HG02943 (cell line): ENCODE results near the gene NEMF.
"Not testable (repeated sequence)": the region's sequence is repeated elsewhere in the genome, so short reads cannot be mapped to it uniquely, and the experiment has no call there.

Experiments used
- ATAC-seq: cut with Tn5 transposase; IDR thresholded peaks from one replicate; pipeline ENCODE4 v1.9.1; 2021; ENCODE audit warnings: mild to moderate bottlenecking, low read depth, moderate library complexity; ENCODE audit not compliant: unreplicated experiment

The NEMF gene, protein sequence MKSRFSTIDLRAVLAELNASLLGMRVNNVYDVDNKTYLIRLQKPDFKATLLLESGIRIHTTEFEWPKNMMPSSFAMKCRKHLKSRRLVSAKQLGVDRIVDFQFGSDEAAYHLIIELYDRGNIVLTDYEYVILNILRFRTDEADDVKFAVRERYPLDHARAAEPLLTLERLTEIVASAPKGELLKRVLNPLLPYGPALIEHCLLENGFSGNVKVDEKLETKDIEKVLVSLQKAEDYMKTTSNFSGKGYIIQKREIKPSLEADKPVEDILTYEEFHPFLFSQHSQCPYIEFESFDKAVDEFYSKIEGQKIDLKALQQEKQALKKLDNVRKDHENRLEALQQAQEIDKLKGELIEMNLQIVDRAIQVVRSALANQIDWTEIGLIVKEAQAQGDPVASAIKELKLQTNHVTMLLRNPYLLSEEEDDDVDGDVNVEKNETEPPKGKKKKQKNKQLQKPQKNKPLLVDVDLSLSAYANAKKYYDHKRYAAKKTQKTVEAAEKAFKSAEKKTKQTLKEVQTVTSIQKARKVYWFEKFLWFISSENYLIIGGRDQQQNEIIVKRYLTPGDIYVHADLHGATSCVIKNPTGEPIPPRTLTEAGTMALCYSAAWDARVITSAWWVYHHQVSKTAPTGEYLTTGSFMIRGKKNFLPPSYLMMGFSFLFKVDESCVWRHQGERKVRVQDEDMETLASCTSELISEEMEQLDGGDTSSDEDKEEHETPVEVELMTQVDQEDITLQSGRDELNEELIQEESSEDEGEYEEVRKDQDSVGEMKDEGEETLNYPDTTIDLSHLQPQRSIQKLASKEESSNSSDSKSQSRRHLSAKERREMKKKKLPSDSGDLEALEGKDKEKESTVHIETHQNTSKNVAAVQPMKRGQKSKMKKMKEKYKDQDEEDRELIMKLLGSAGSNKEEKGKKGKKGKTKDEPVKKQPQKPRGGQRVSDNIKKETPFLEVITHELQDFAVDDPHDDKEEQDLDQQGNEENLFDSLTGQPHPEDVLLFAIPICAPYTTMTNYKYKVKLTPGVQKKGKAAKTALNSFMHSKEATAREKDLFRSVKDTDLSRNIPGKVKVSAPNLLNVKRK

DNA sequence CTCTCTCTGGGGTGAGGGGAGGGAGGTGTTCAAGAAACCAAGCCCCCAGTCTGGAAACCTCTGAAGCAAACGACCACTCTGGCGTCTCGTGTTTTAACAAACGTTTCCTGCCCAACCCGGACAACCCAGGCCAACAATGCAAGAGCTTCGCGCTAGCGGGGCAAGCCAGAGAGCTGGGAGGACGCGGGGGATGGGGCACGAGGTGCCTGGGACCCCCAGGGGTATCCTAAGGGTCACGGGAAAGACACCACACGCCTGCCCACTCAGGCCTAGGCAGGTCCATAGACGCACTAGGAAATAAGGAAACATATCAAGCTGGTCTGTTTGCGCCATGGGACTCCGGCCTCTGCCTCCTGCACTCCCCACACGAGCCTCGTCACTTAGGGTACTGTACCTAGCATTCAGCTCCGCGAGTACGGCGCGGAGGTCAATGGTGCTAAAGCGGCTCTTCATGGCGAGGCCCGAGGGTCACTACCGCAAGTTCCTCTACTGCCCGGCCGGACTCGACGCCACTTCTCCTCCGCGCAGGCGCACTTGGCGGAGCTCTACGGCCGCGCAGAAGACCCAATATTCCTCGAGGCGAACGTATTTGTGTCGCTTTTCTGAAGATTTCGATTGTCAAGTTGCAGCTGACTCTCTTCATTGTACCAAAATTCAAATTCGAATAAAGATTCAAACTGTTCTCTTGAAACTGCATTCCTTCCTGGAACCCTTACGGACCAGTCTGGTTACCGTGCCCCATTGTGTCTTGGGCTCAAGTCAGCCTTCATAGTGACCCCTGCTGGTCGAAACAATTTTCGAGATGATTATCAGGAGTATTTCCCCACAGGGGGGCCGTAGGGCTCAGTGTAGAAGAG is at the start of gene NEMF:
NEMF (minus strand) TSS at position 488 of the 857 bp plus-strand sequence; CDS start at position 453, 35 bp downstream.
- ATAC-seq, result peak; percentile 82

DNA sequence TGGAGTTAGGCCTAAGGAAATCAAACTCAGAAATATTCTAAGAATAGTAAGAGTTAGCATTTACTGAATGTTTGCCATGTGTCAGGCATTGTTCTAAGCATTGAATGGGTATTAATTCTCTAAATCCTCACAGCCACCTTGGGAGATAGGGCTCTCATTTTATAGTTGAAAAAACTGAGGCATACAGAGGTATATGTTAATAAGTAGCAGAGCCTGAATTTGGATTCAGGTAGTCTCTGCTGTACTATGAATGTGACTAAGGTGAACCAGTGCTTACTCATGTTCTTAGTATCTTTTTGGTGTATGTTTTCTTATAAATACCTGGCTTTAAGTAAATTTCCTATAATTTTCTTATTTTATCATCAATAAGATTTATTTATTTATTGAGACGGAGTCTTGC is 48.4 kb upstream of the NEMF start:
- ATAC-seq, result no peak

DNA sequence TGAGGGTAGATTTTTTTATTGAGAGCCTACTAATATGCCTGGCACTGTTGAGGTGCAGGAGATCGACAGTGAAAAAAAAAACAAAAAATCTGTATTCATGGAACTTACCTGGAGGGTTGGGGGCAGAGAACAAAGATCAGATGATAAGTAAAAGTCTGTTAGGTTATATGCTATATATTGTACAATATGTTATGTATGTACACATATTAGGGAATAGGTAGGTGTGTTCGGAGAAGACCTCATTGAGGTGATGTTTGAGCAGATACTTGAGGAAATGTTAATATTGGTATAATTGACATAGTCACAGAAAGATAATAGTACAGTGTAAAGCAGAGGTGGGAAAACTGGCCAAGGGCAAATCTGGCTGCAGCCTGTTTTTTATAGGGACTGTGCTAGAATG is 45.9 kb upstream of the NEMF start:
- no peak for ATAC-seq

DNA sequence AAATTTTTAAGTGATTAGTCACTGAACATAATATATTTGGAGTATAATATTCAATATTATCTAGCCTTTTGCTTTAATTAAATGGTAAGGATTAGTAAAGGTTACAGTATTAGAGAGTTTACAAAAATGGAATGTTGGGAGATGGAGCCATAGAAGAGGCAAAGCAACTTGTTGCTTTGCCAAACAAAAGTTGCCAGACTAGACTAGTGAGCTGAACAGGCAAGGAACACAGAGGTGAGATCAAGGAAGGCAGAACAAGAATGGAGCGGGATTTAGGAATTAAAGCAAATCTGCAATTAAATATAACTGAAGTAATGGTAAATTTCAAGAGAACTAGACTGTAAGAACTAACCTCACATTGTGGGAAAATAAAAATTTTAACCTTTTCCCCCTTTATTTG is 45.4 kb upstream of the NEMF start:
- ATAC-seq, result no peak

DNA sequence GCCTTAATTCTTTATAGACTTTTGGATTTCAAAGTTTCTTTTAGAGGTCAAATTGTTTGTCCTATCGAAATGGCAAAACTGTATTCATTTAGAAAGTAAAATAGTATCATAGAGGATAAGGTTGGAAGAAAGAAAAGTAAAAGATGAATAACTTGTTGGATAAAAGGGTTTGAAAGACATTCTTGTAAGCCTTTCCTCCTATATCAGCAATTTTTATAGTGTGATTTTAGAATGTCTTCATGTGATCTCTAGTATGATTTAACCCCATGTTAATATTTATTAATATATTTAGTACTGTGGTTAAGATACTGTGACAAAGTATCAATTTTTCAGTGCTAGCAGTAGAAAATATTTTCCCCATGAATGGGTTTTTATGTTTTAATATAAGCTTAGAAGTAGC is 44.8 kb upstream of the NEMF start:
- ATAC-seq, result no peak

DNA sequence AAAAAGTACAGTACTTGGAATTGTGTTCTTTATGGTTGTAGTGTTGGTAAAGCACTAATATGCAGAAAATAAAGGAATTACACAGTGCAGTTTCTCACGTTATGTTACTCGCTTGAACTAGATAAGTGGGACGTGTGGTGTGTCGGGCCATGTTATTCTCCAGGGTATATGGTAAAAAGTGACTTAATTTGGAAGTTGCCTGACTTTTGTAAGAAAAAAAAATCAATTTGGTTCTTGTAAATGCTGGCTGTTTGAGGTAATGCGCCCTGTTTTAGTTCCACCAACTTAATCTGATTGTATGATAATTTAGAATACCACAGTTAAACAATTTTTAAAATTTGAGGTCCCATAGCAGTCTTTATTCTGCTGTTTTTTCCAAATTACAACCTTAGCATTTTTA is 44.4 kb upstream of the NEMF start:
- ATAC-seq, result no peak

DNA sequence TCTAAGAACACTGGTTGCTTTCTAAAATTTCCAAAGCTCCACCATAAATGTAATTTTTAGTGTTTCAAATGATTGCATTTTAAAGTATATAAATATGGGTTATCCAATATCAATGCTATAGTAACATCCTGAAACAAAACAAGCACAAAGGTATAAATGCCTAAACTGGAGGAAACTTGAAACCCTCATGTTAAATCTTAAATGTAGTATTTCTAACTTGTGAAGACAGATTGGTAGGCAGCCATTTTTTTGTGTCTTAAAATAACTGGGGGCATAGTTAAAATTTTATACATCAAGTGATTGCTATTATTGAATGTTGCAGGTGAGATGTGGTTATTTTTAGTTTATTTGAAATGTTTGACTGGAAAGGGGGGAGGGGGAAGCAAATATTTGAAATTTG is 43.7 kb upstream of the NEMF start:
- ATAC-seq, result not testable (repeated sequence)

DNA sequence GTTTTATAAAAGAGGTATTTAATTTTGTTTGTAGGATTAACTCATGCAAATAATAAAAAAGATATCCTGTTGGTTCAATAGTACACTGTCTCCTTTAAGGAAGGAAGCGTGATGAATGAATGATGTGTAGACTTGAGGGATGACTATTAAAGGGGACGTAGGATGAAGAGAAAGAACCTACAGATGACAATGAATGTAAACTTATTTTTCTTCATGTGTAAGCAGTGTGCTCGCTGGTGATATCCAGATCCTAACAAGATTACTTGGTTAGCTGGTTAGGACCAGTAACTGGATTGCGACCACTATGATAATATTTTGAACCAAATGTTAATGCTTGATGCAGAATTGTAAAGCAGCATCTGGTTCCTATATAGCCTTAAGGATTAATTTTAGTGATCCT is 42.9 kb upstream of the NEMF start:
- no peak for ATAC-seq

DNA sequence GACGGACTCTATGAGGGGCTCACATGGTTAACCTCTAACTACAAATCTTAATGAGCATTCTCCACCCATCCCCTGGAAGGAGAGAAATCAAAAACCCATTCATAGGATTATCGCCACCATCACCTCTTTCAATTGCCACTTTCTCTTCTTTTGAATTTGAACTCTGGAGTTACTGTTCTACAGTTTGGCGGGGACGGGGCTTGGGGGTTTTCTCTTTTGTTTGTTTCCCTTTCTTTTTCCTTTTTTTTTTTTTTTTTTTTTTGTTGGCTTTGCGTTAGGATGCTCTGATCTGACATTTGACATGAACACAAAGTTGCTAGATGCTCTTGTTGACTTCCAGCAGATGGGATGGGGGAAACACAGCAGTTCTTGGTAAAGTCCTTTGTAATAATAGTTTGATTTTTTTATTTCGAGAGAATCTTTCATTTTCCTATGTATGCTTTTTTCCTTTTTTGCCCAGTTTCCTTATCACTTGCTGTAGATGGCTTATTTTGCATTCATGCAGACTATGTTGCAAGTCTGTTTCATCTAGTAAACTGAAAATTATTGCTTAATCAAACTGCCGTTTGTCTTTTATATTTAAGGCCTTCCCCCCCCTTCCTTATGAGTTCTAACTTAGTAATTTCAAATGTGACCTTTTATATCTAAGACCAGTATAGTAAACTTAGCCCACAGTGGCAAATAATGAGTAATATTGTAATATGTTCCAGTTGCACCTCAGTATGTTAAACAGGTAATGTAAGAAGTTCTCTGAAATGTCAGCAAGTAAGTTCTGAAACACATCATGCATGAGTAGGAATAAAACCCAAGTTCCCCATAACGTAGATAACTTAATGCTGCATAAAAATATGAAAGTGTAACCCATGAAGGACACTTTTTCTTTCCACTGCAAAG is 41.9 kb upstream of the NEMF start:
- not testable (repeated sequence) for ATAC-seq

DNA sequence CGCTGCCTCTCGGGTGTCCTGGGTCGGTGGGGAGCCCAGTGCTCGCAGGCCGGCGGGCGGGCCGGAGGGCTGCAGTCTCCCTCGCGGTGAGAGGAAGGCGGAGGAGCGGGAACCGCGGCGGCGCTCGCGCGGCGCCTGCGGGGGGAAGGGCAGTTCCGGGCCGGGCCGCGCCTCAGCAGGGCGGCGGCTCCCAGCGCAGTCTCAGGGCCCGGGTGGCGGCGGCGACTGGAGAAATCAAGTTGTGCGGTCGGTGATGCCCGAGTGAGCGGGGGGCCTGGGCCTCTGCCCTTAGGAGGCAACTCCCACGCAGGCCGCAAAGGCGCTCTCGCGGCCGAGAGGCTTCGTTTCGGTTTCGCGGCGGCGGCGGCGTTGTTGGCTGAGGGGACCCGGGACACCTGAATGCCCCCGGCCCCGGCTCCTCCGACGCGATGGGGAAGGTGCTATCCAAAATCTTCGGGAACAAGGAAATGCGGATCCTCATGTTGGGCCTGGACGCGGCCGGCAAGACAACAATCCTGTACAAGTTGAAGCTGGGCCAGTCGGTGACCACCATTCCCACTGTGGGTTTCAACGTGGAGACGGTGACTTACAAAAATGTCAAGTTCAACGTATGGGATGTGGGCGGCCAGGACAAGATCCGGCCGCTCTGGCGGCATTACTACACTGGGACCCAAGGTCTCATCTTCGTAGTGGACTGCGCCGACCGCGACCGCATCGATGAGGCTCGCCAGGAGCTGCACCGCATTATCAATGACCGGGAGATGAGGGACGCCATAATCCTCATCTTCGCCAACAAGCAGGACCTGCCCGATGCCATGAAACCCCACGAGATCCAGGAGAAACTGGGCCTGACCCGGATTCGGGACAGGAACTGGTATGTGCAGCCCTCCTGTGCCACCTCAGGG is 41.0 kb upstream of the NEMF start:
- peak; percentile 33 for ATAC-seq

DNA sequence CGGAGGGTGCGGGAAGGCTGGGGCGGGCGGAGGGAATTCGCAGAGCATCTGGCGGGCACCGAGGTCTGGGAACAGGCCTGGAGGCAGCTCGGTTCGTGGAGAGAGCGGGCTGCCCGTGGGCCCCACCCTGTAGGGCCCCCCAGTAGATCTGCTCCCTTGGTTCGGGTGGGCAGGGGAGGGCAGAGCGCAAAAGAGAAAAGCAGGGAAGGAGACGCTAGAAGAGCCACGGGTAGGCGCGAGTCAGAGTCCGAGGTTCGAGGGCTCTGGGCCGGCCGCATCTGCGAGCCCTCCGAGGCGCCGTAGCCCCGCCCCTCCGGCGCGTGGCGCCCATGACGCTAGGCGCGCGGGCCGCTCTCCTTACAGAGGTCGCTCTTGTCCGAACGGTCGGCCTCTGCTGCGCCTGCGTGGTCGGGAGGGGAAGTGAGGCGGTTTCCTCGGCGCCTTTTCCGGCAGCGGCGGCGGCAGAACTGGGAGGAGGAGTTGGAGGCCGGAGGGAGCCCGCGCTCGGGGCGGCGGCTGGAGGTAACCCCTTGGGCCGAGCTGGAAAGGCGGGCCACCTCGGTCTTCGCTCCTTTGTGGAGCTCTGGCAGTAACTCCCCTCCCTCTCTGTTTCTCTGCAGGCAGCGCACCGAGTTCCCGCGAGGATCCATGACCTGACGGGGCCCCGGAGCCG is 40.2 kb upstream of the NEMF start, which contains the start of gene ARF6:
ARF6 (plus strand) TSS at position 447 of the 673 bp plus-strand sequence. CDS start 655 bp downstream, outside the sequence.
- ATAC-seq, result peak; percentile 81

DNA sequence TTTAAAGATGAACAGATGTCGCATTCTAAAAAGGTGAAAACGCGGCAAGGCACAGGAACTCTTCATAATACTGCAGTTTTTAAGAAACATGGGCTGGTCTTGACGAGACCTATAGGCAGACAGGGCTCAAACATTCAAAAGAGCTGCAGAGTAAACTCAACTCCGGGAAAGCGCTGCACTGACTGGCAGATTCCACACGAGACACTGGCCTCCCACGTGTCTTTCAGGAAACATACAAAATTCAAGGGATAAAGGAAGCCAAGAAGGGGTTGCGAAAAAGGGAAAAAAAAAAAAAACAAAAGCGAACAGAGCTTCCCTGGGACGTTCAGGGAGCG is 39.7 kb upstream of the NEMF start:
- ATAC-seq, result peak; percentile 33

DNA sequence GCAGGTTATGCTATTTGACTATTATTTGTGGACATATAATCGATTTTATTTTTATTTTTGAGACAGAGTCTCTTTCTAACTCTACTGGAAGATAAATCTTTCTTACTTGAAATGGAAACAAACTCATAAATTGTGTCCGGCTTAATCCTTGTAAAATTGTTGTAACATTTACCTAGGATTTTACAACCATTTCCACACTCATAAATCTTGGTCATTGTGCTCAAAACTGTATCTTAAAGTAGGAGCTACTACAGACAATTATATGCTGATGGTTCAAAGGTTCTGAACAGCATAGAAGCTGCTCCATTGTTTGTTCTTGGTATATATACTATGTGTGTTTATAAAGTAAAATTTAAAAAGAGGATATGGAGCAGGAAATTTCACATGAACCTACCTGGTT is 35.7 kb upstream of the NEMF start:
- ATAC-seq, result no peak

DNA sequence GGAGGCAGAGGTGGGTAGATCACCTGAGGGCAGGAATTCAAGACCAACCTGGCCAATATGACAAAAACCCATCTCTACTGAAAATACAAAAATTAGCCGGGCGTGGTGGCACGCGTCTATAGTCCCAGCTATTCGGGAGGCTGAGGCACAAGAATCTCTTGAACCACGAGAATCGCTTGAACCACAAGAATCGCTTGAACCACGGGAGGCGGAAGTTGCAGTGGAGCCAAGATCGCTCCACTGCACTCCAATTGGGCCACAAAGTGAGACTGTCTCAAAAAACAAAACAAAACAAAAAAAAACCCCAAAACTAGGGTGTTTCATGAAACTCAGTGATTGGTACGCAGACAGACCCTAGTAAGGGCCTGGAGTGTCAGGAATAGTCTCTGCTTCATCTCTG is 33.9 kb upstream of the NEMF start:
- ATAC-seq, result no peak

DNA sequence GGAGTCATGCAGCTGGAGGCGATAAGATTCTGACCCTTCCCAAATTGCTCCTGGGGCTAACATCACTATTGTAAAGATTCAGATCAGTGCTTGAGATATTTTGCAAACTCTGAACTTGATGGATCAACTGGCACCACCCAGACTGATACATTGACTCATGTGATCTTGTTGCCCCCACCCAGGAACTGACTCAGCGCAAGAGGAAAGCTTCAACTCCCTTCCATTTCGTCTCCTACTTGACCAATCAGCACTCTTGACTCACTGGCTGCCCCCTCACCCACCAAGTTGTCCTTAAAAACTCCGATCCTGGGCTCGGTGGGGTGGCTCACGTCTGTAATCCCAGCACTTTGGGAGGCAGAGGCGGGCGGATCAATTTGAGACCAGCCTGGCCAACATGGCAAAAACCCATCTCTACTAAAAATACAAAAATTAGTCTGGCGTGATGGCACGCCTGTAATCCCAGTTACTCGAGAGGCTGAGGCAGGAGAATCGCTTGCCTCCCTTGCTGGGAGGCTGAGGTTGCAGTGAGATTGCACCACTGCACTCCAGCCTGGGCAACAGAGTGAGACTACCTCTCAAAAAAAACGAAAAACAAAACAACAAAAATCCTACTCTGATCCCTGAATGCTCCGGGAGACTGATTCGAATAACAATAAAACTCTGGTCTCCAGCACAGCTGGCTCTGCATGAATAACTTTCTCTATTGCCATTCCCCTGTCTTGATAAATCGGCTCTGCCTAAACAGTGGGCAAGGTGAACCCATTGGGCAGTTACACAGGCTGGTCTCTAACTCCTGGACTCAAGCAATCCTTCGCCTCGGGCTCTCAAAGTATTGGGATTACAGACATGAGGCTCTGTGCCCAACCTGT is 30.5 kb upstream of the NEMF start:
- no peak for ATAC-seq

DNA sequence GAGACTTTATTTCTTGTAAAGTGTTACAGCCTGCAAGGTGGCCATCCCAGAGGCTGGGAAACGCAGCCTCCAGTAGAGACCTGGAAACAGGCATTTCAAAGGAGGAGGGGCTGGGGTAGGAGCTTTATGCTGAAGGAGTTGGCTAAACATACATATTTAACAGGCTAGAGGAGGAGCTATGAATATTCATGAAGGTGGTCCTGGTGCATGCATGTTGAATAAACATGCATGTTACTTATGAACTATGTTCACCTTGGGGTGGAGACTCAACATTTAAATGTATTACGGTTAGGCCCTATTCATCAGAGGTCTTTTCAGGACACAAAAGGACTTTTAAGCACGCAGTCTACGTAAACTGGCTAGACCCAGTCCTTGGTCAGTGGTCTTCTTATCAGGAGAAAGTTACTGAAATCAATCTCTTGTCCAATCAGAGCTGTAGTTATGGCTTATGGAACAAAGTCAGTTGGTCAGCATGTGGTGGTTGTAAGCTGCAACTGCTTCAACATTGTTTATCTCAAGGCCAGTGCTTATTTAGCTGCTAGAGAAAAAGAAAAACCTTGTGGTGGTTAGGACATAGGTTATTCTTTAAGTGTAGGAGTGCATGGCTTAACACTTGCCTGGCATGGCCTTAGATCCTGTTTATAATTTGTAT is 28.9 kb upstream of the NEMF start:
- no peak for ATAC-seq
